HCT116 (cell line): ENCODE results near the gene CRHR2. TPM values are rescaled to one million over a fixed set of nuclear protein-coding genes. Genes with fewer than 3 reads are reported as not detected.

Experiments used
- ATAC-seq: fragments of 200-7000 bp; cut with Tn5 transposase; 2 replicates; pipeline ENCODE4 v1.9.1; 2020; ENCODE audit warnings: mild to moderate bottlenecking, moderate library complexity
- BruUV-seq: library from RNA; stranded (reverse); fragments of 400-500 nt; replicated peaks from 2 replicates; lab custom pipeline; 2021; lab: Mats Ljungman, UMichigan
- CTCF ChIA-PET: fragments of 300-600 bp; sonication (Branson Sonifier 250); formaldehyde crosslinking; loops from one replicate; lab custom pipeline; 2021; ENCODE audit warnings: antibody characterized with exemption; lab: Charles Lee
- POLR2A ChIA-PET: fragments of 300-600, 350-600 bp; sonication (Branson Sonifier 250); formaldehyde crosslinking; loops from one replicate; lab custom pipeline; 2021; ENCODE audit warnings: antibody characterized with exemption; lab: Charles Lee
- RAD21 ChIA-PET, 2 experiments: fragments of 300-600 bp; sonication (Branson Sonifier 250); formaldehyde crosslinking; loops; one replicate each; lab custom pipeline; 2023; ENCODE audit warnings: low total read pairs in 2 of 2; ENCODE audit not compliant: uncharacterized antibody in 2 of 2, unreplicated experiment in 2 of 2, low non-redundant PET in 1 of 2; lab: Charles Lee
- DNase-seq: peaks from one replicate; pipeline ENCODE4 v3.0.0-alpha.2; 2010; ENCODE audit warnings: low read depth, low spot score
- H2AFZ ChIP-seq: fragments of 200-600 bp; shearing (Covaris generic), sonication (generic); 2 replicates; pipeline ENCODE4 v1.6.1; 2017; ENCODE audit warnings: low read depth, mixed run types, mixed read lengths, antibody characterized with exemption, low read length; ENCODE audit not compliant: poor library complexity, severe bottlenecking
- H3K27ac ChIP-seq: 2 replicates; pipeline ENCODE4 v1.5.1; 2012; ENCODE audit warnings: low read depth, low read length
- H3K27me3 ChIP-seq: fragments of 200-600 bp; sonication (generic); 2 replicates; pipeline ENCODE4 v1.6.1; 2016; ENCODE audit warnings: mixed run types, low read length, mixed read lengths; ENCODE audit not compliant: insufficient read depth
- H3K36me3 ChIP-seq, 2 experiments: fragments of 200-500 bp in 1 of 2; fragments of 200-600 bp in 1 of 2; sonication (Bioruptor generic) in 1 of 2; sonication (generic) in 1 of 2; 2 replicates each; pipeline versions ENCODE4 v1.5.1 to v1.6.1; 2014 to 2016; ENCODE audit warnings: low read length in 2 of 2, inconsistent platforms in 1 of 2, mixed read lengths in 1 of 2, mixed run types in 1 of 2; ENCODE audit not compliant: insufficient read depth in 2 of 2, control insufficient read depth in 1 of 2
- H3K4me1 ChIP-seq, 2 experiments: fragments of 200-600 bp in 1 of 2; sonication (generic) in 1 of 2; 2 replicates each; pipeline versions ENCODE4 v1.5.1 to v1.6.1; 2012 to 2017; ENCODE audit warnings: low read length in 2 of 2, inconsistent platforms in 1 of 2, mild to moderate bottlenecking in 1 of 2, mixed read lengths in 1 of 2, mixed run types in 1 of 2, moderate library complexity in 1 of 2; ENCODE audit not compliant: insufficient read depth in 2 of 2, control insufficient read depth in 1 of 2
- H3K4me2 ChIP-seq: fragments of 200-600 bp; sonication (generic); 2 replicates; pipeline ENCODE4 v1.6.1; 2017; ENCODE audit warnings: mixed run types, low read length, mixed read lengths
- H3K4me3 ChIP-seq, 2 experiments: fragments of 200-600 bp in 1 of 2; sonication (generic) in 1 of 2; replicated peaks in 1 of 2; 2 replicates each; pipeline ENCODE4 v1.5.1; 2011 to 2016; ENCODE audit warnings: low read length in 2 of 2, control low read depth in 1 of 2, low read depth in 1 of 2, mild to moderate bottlenecking in 1 of 2, mixed read lengths in 1 of 2, mixed run types in 1 of 2
- H3K79me2 ChIP-seq: fragments of 200-600 bp; sonication (generic); 2 replicates; pipeline ENCODE4 v1.6.1; 2017; ENCODE audit warnings: mild to moderate bottlenecking, mixed run types, low read length, moderate library complexity, mixed read lengths; ENCODE audit not compliant: insufficient read depth
- H3K9ac ChIP-seq: fragments of 200-600 bp; sonication (generic); 2 replicates; pipeline ENCODE4 v1.6.1; 2016; ENCODE audit warnings: low read length, mixed read lengths
- H3K9me2 ChIP-seq: fragments of 200-600 bp; sonication (generic), shearing (Covaris generic); 2 replicates; pipeline ENCODE4 v1.6.1; 2017; ENCODE audit warnings: mixed run types, mild to moderate bottlenecking, moderate library complexity; ENCODE audit not compliant: insufficient read depth
- H3K9me3 ChIP-seq, 2 experiments: fragments of 200-500 bp in 1 of 2; fragments of 200-600 bp in 1 of 2; sonication (Bioruptor generic) in 1 of 2; sonication (generic) in 1 of 2; 2 replicates each; pipeline ENCODE4 v1.6.1; 2014 to 2017; ENCODE audit warnings: low read length in 2 of 2, mixed read lengths in 2 of 2, inconsistent platforms in 1 of 2, low read depth in 1 of 2, mild to moderate bottlenecking in 1 of 2, mixed run types in 1 of 2, moderate library complexity in 1 of 2; ENCODE audit not compliant: control insufficient read depth in 1 of 2, insufficient read depth in 1 of 2
- H4K20me1 ChIP-seq: fragments of 200-600 bp; sonication (generic), shearing (Covaris generic); 2 replicates; pipeline ENCODE4 v1.6.1; 2017; ENCODE audit warnings: mixed run types, mild to moderate bottlenecking, moderate library complexity; ENCODE audit not compliant: insufficient read depth
- CEBPB ChIP-seq: IDR thresholded peaks from 2 replicates; pipeline ENCODE4 v1.6.1; 2012; ENCODE audit warnings: low read depth
- EZH2phosphoT487 ChIP-seq: fragments of 200-600 bp; IDR thresholded peaks from 2 replicates; pipeline ENCODE4 v1.6.1; 2018; ENCODE audit warnings: antibody characterized with exemption, borderline replicate concordance
- POLR2AphosphoS5 ChIP-seq: IDR thresholded peaks from 2 replicates; pipeline ENCODE4 v1.6.1; 2011; ENCODE audit warnings: mild to moderate bottlenecking, low read depth, low read length, moderate library complexity
- REST ChIP-seq: IDR thresholded peaks from 2 replicates; pipeline ENCODE4 v1.6.1; 2012; ENCODE audit warnings: low read depth
- SIN3A ChIP-seq: IDR thresholded peaks from 2 replicates; pipeline ENCODE4 v1.6.1; 2012; ENCODE audit warnings: low read depth
- TCF7L2 ChIP-seq: IDR thresholded peaks from 2 replicates; pipeline ENCODE4 v1.7.0; 2011; ENCODE audit warnings: borderline replicate concordance, inconsistent platforms; ENCODE audit not compliant: insufficient read depth, insufficient read length; ENCODE audit errors: extremely low read depth
- ZBTB33 ChIP-seq: IDR thresholded peaks from 2 replicates; pipeline ENCODE4 v1.6.1; 2011; ENCODE audit warnings: mild to moderate bottlenecking, low read length, moderate library complexity; ENCODE audit not compliant: insufficient replicate concordance; ENCODE audit errors: extremely low read depth
- ZFX ChIP-seq: fragments of 450-650 bp; IDR thresholded peaks from 2 replicates; pipeline ENCODE4 v1.6.1; 2017
- intact Hi-C: fragments of 100-400 bp; cut with micrococcal nuclease; formaldehyde crosslinking; loops from 2 replicates; pipeline ENCODE4 v1.10.0; 2022
- total RNA-seq: library from RNA; stranded (reverse); gene quantifications from one replicate; pipeline ENCODE4 v1.2.1, GENCODE V29; 2021; ENCODE audit not compliant: unreplicated experiment
- TF ChIP-seq, protein P1 (sequence below): IDR thresholded peaks from 2 replicates; pipeline ENCODE4 v1.6.1; 2012

Gene CRHR2
- total RNA-seq, 1 experiment from 2014 or later, result not detected

- intact Hi-C loops, result no loop called here
- no TSS peak for BruUV-seq
- no peaks in the 10 kb centered on the region for H3K9me2 ChIP-seq
- ChIA-PET POLR2A (no interaction called here), RAD21 (no interaction called here), CTCF (no interaction called here)
- H3K4me3 ChIP-seq, result no peak overlapping the region
- no peaks in the 10 kb centered on the region for H3K27me3 ChIP-seq
- no peak overlapping the region for H2AFZ ChIP-seq
- H3K27ac ChIP-seq, result no peak overlapping the region
- DNase-seq (no peak), ATAC-seq (no peak)
- no peaks in the 10 kb centered on the region for H3K79me2 ChIP-seq
- H4K20me1 ChIP-seq, result no peaks in the 10 kb centered on the region
- H3K4me2 ChIP-seq, result no peak overlapping the region
- no peaks in the 10 kb centered on the region for H3K9me3 ChIP-seq
- no peaks in the 10 kb centered on the region for H3K36me3 ChIP-seq
- TF ChIP-seq, protein P1, sequence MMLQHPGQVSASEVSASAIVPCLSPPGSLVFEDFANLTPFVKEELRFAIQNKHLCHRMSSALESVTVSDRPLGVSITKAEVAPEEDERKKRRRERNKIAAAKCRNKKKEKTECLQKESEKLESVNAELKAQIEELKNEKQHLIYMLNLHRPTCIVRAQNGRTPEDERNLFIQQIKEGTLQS, result no peak
- TF ChIP-seq ZFX, result no peak
- TF ChIP-seq POLR2AphosphoS5, result no peak
- no peak for TF ChIP-seq EZH2phosphoT487
- TF ChIP-seq TCF7L2, result no peak
- TF ChIP-seq REST, result no peak
- TF ChIP-seq CEBPB, result no peak
- no peak for TF ChIP-seq ZBTB33
- no peak for TF ChIP-seq SIN3A
- H3K9ac ChIP-seq, result no peak overlapping the region
- no peaks in the 10 kb centered on the region for H3K4me1 ChIP-seq
These were observed 26.0 kb downstream of the CRHR2 start for GRCh38 chr7:30656006-30656957.
